ENCODE measurements around the gene CST9. TPM values are rescaled to one million over a fixed set of nuclear protein-coding genes. Genes with fewer than 3 reads are reported as not detected.

CST9 gene
- total RNA-seq, 1 experiment from 2014 or later = not detected

DNA sequence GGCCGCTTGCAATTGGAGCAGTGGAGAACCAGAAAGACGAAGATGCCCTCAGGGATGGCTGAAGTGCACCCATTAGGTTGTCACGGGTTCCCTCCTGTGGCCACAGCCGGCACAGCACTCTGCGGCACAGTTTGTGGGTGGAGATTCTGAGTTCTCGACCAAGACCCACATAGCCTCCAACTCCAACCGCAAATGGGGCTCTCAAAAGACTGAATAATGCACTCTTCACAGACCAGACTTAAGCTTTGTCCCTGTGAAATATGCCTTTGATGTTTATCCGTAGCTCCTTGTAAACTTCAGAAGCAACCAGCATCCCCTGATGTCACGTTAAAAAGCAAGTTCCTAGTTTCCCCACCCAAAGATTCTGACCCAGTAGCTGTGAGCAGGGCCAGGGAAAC is 934 bp upstream of the CST9 start:
- no peak overlapping the region for H3K4me2 ChIP-seq (ENCODE audit: insufficient read depth, insufficient read length, low read length)
- TF ChIP-seq, protein P1, sequence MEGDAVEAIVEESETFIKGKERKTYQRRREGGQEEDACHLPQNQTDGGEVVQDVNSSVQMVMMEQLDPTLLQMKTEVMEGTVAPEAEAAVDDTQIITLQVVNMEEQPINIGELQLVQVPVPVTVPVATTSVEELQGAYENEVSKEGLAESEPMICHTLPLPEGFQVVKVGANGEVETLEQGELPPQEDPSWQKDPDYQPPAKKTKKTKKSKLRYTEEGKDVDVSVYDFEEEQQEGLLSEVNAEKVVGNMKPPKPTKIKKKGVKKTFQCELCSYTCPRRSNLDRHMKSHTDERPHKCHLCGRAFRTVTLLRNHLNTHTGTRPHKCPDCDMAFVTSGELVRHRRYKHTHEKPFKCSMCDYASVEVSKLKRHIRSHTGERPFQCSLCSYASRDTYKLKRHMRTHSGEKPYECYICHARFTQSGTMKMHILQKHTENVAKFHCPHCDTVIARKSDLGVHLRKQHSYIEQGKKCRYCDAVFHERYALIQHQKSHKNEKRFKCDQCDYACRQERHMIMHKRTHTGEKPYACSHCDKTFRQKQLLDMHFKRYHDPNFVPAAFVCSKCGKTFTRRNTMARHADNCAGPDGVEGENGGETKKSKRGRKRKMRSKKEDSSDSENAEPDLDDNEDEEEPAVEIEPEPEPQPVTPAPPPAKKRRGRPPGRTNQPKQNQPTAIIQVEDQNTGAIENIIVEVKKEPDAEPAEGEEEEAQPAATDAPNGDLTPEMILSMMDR (conservative IDR thresholded peaks at IDR 0.05) = peak; percentile 91

More for the DNA sequence above, 934 bp upstream of the CST9 start:
- H3K27ac ChIP-seq (ENCODE audit: insufficient read length, low read depth, low read length) = no peak overlapping the region
- H2BK20ac ChIP-seq (ENCODE audit: low read depth, low read length, poor library complexity, severe bottlenecking) = no peak overlapping the region
- H2BK15ac ChIP-seq (ENCODE audit: low read depth, low read length) = no peak overlapping the region
- H3T11ph ChIP-seq (ENCODE audit: low read length) = no peak overlapping the region
- Mint-ChIP-seq H3K36me3 (ENCODE audit: insufficient read depth in 1 of 3, low read depth in 3 of 3) (no peaks in the 10 kb centered on the region; a peak in 2 of 7 replicates), H3K4me3 (no peak overlapping the region), H3K27ac (no peak overlapping the region), H3K27me3 (ENCODE audit: low read depth) (peaks cover 19% of the 10 kb centered on the region), H3K4me1 (peaks cover 24 to 26% of the 10 kb centered on the region in 2 experiments), H3K9me3 (no peaks in the 10 kb centered on the region)
- H3K9ac ChIP-seq (ENCODE audit: extremely low read depth, insufficient read length, low read length) = no peak overlapping the region
- H4K91ac ChIP-seq (ENCODE audit: insufficient read length, low read depth, low read length) = no peak overlapping the region
- no peak overlapping the region for H3K14ac ChIP-seq (ENCODE audit: insufficient read depth, low read length)
- H3K23me2 ChIP-seq (ENCODE audit: insufficient read length, low read depth, low read length, poor library complexity, severe bottlenecking) = no peaks in the 10 kb centered on the region
- H4K5ac ChIP-seq (ENCODE audit: insufficient read length, low read depth, low read length) = no peak overlapping the region
- H3K9me3 ChIP-seq (ENCODE audit: control insufficient read depth, low read depth, low read length) = no peaks in the 10 kb centered on the region
- H3K23ac ChIP-seq (ENCODE audit: insufficient read length, low read depth, low read length) = no peak overlapping the region
- H2BK12ac ChIP-seq (ENCODE audit: insufficient read length, low read depth, low read length) = no peak overlapping the region
- no CpG with 5 or more reads among the region's 9 CpGs for WGBS (ENCODE audit: extremely low coverage, insufficient read length, low lambda C conversion rate)
- no peak overlapping the region for H3K18ac ChIP-seq (ENCODE audit: insufficient read length, low read depth, low read length)
- no peak overlapping the region for H2BK5ac ChIP-seq (ENCODE audit: insufficient read length, low read length)
- no peak overlapping the region for H3K4ac ChIP-seq (ENCODE audit: low read depth, low read length)
- no peaks in the 10 kb centered on the region for H3K79me1 ChIP-seq (ENCODE audit: insufficient read depth, low read depth, low read length, poor library complexity, severe bottlenecking)
- H4K8ac ChIP-seq (replicated peaks; ENCODE audit: insufficient read length, low read depth, low read length) = no peak overlapping the region
- H2AFZ ChIP-seq (ENCODE audit: low read length) = no peak overlapping the region
- no peak overlapping the region for H2BK120ac ChIP-seq (ENCODE audit: low read depth, low read length, poor library complexity, severe bottlenecking)
- peaks cover 4% of the 10 kb centered on the region for H3K4me1 ChIP-seq (ENCODE audit: insufficient read depth, low read length)
- DNase-seq = peak; percentile 92
- H3K79me2 ChIP-seq (ENCODE audit: insufficient read depth, low read length) = no peaks in the 10 kb centered on the region
- H2AK5ac ChIP-seq (ENCODE audit: insufficient read length, low read length) = no peak overlapping the region
- H3K56ac ChIP-seq (ENCODE audit: insufficient read length, low read depth, low read length) = no peak overlapping the region
- no peaks in the 10 kb centered on the region for H3K27me3 ChIP-seq (ENCODE audit: insufficient read depth, low read length)
- no peaks in the 10 kb centered on the region for H4K20me1 ChIP-seq (ENCODE audit: control insufficient read depth, insufficient read depth, insufficient read length)
